Thyroid gland (tissue), 4 donors: ENCODE data around the gene ACAP1.

ENCODE experiments used
- CTCF ChIP-seq, 6 experiments: fragments of 200-600 bp in 3 of 6; fragments of 450-650 bp in 3 of 6; sonication (generic) in 3 of 6; IDR thresholded peaks; one replicate each; pipeline ENCODE4 v1.5.1; 2016 to 2019; ENCODE audit warnings: antibody characterized with exemption in 6 of 6, mild to moderate bottlenecking in 2 of 6, inconsistent platforms in 1 of 6, moderate library complexity in 1 of 6
- POLR2A ChIP-seq, 2 donors: fragments of 450-650 bp; IDR thresholded peaks; one replicate each; pipeline ENCODE4 v1.6.1; 2017; ENCODE audit warnings: antibody characterized with exemption in 2 of 2, mild to moderate bottlenecking in 2 of 2, moderate library complexity in 1 of 2

- TF ChIP-seq CTCF (IDR thresholded peaks at IDR 0.05) (no peak), POLR2A (IDR thresholded peaks at IDR 0.05) (peak in 1 of 2 donors; percentile 79)
Measured at GRCh38 chr17:7380855-7381683, 44.7 kb downstream of the ACAP1 start, which contains the start of gene TNK1.
